Measurements from ENCODE around the gene VPS26A. TPM values are rescaled to one million over a fixed set of nuclear protein-coding genes. Genes with fewer than 3 reads are reported as not detected.

VPS26A gene
- total RNA-seq, 1 donor from 2014 or later: 61.6 TPM

DNA sequence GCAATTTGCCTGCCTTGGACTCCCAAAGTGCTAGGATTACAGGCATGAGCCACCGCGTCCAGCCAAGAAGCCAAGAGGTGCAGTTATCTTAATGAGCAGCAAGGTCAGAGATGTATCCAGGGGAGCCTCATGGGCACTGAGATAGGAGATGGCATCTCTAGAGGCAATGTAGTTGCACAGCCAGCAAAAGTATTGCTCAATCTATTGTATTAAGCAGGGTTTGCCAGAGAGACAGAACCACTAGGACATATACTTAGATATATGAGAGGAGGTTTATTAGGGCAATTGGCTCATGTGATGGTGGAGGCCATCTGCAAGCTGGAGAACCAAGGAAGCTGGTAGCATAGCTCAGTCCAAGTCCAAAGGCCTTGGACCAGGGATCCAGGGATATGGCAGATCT lies 16.3 kb upstream of the VPS26A start:
- no peaks in the 10 kb centered on the region for H3K36me3 Mint-ChIP-seq (ENCODE audit: low read depth, unreplicated experiment)
- no peaks in the 10 kb centered on the region for H3K4me1 Mint-ChIP-seq (ENCODE audit: low read depth, unreplicated experiment)
- H3K79me2 ChIP-seq (ENCODE audit: insufficient read depth, low read length): peaks cover 2% of the 10 kb centered on the region
- no peaks in the 10 kb centered on the region for H3K36me3 ChIP-seq (ENCODE audit: insufficient read depth, low read length)
- H4K20me1 ChIP-seq (ENCODE audit: insufficient read depth, low read length): no peaks in the 10 kb centered on the region
- no peak overlapping the region for H3K27ac ChIP-seq (ENCODE audit: low read depth, low read length)
- H3K27ac Mint-ChIP-seq (ENCODE audit: unreplicated experiment): peak overlapping the region; percentile 24
- DNase-seq (ENCODE audit: low read depth) (no peak), FAIRE-seq (no peak)
- H3K9ac ChIP-seq (ENCODE audit: low read length): no peak overlapping the region
- H3K4me1 ChIP-seq (ENCODE audit: insufficient read depth, low read length): no peaks in the 10 kb centered on the region
- TF ChIP-seq, protein P1, sequence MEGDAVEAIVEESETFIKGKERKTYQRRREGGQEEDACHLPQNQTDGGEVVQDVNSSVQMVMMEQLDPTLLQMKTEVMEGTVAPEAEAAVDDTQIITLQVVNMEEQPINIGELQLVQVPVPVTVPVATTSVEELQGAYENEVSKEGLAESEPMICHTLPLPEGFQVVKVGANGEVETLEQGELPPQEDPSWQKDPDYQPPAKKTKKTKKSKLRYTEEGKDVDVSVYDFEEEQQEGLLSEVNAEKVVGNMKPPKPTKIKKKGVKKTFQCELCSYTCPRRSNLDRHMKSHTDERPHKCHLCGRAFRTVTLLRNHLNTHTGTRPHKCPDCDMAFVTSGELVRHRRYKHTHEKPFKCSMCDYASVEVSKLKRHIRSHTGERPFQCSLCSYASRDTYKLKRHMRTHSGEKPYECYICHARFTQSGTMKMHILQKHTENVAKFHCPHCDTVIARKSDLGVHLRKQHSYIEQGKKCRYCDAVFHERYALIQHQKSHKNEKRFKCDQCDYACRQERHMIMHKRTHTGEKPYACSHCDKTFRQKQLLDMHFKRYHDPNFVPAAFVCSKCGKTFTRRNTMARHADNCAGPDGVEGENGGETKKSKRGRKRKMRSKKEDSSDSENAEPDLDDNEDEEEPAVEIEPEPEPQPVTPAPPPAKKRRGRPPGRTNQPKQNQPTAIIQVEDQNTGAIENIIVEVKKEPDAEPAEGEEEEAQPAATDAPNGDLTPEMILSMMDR (IDR thresholded peaks at IDR 0.05; ENCODE audit: insufficient read depth, low read depth, low read length): no peak
- TF ChIP-seq EZH2 (IDR thresholded peaks at IDR 0.05; ENCODE audit: insufficient read depth, low read length): no peak
- no peak overlapping the region for H3K4me3 ChIP-seq (ENCODE audit: insufficient read depth, low read depth, low read length)
- H3K9me3 ChIP-seq (ENCODE audit: insufficient read depth, low read depth, low read length): no peaks in the 10 kb centered on the region
- no peak overlapping the region for H2AFZ ChIP-seq (ENCODE audit: low read depth, low read length)
- peaks cover 6% of the 10 kb centered on the region for H3K27me3 ChIP-seq (ENCODE audit: insufficient read depth, low read length)
- H3K27me3 Mint-ChIP-seq (ENCODE audit: low read depth, unreplicated experiment): peaks cover 23% of the 10 kb centered on the region
- H3K9me3 Mint-ChIP-seq (ENCODE audit: unreplicated experiment): peaks cover 1% of the 10 kb centered on the region
- no peak overlapping the region for H3K4me2 ChIP-seq (ENCODE audit: low read length)
- H3K4me3 Mint-ChIP-seq (ENCODE audit: unreplicated experiment): no peak overlapping the region

DNA sequence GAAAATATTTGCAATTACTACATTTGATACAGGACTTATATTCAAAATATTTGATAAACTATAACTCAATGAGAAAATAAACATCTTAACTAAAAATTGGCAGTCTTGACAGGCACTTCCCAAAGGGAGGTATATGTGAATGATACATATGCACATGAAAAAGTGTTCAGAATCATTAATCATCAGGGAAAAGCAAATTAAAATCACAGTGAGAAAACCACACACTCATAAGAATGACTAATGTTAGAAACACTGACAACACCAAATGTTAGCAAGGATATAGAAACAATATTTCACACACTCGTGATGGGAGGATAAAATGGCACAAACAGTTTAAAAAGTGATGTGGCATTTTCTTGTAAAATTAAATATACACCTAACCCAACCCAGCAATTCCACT lies 4.1 kb upstream of the VPS26A start:
- no peaks in the 10 kb centered on the region for H3K36me3 ChIP-seq (ENCODE audit: insufficient read depth, low read length)
- Mint-ChIP-seq H3K9me3 (ENCODE audit: unreplicated experiment) (no peaks in the 10 kb centered on the region), H3K27me3 (ENCODE audit: low read depth, unreplicated experiment) (no peaks in the 10 kb centered on the region), H3K4me3 (ENCODE audit: unreplicated experiment) (no peak overlapping the region), H3K36me3 (ENCODE audit: low read depth, unreplicated experiment) (no peaks in the 10 kb centered on the region), H3K4me1 (ENCODE audit: low read depth, unreplicated experiment) (no peaks in the 10 kb centered on the region), H3K27ac (ENCODE audit: unreplicated experiment) (no peak overlapping the region)
- no peak overlapping the region for H3K27ac ChIP-seq (ENCODE audit: low read depth, low read length)
- H3K4me1 ChIP-seq (ENCODE audit: insufficient read depth, low read length): no peaks in the 10 kb centered on the region
- no peak overlapping the region for H2AFZ ChIP-seq (ENCODE audit: low read depth, low read length)
- peaks cover 3% of the 10 kb centered on the region for H3K27me3 ChIP-seq (ENCODE audit: insufficient read depth, low read length)
- H3K4me3 ChIP-seq (ENCODE audit: insufficient read depth, low read depth, low read length): no peak overlapping the region
- H3K79me2 ChIP-seq (ENCODE audit: insufficient read depth, low read length): peaks cover 7% of the 10 kb centered on the region
- H4K20me1 ChIP-seq (ENCODE audit: insufficient read depth, low read length): peaks cover 3% of the 10 kb centered on the region
- H3K4me2 ChIP-seq (ENCODE audit: low read length): no peak overlapping the region
- FAIRE-seq (no peak), DNase-seq (ENCODE audit: low read depth) (no peak)
- H3K9ac ChIP-seq (ENCODE audit: low read length): no peak overlapping the region
- TF ChIP-seq, protein P1 (IDR thresholded peaks at IDR 0.05; ENCODE audit: insufficient read depth, low read depth, low read length): no peak
- TF ChIP-seq EZH2 (IDR thresholded peaks at IDR 0.05; ENCODE audit: insufficient read depth, low read length): no peak
- no peaks in the 10 kb centered on the region for H3K9me3 ChIP-seq (ENCODE audit: insufficient read depth, low read depth, low read length)

DNA sequence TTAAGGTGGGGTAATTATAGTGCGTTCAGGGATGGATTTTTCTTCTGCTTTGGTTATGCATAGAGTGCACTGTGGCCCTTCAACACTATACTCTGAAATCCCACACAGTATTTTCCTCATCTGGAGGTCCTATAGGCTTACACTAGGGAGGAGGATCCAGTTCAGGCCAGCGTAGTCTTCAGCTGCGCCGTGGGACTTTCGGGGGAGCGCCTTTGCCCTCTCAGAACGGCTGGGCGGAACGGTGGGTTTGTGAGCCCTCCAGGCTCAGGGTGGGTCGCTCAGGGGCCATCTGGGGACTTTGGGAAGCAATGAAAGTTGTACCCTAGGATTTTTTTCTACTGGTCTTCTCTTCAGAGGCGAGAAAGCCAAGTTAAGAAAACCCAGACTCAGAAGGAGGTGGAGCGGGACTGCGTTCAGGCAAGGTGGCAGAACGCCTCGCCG lies 652 bp upstream of the VPS26A start:
- Mint-ChIP-seq H3K4me1 (ENCODE audit: low read depth, unreplicated experiment) (no peaks in the 10 kb centered on the region), H3K36me3 (ENCODE audit: low read depth, unreplicated experiment) (no peaks in the 10 kb centered on the region), H3K4me3 (ENCODE audit: unreplicated experiment) (peak overlapping the region; percentile 90), H3K9me3 (ENCODE audit: unreplicated experiment) (no peaks in the 10 kb centered on the region), H3K27me3 (ENCODE audit: low read depth, unreplicated experiment) (no peaks in the 10 kb centered on the region), H3K27ac (ENCODE audit: unreplicated experiment) (peak overlapping the region; percentile 98)
- peaks cover 41% of the 10 kb centered on the region for H3K79me2 ChIP-seq (ENCODE audit: insufficient read depth, low read length)
- H3K27me3 ChIP-seq (ENCODE audit: insufficient read depth, low read length): no peaks in the 10 kb centered on the region
- H3K4me2 ChIP-seq (ENCODE audit: low read length): peak overlapping the region; percentile 87
- H3K27ac ChIP-seq (ENCODE audit: low read depth, low read length): peak overlapping the region; percentile 94
- no peaks in the 10 kb centered on the region for H3K9me3 ChIP-seq (ENCODE audit: insufficient read depth, low read depth, low read length)
- peak overlapping the region; percentile 94 for H2AFZ ChIP-seq (ENCODE audit: low read depth, low read length)
- peaks cover 17% of the 10 kb centered on the region for H4K20me1 ChIP-seq (ENCODE audit: insufficient read depth, low read length)
- peaks cover 6% of the 10 kb centered on the region for H3K4me1 ChIP-seq (ENCODE audit: insufficient read depth, low read length)
- peak; percentile 54 for DNase-seq (ENCODE audit: low read depth)
- no peak for TF ChIP-seq EZH2 (IDR thresholded peaks at IDR 0.05; ENCODE audit: insufficient read depth, low read length)
- TF ChIP-seq, protein P1 (IDR thresholded peaks at IDR 0.05; ENCODE audit: insufficient read depth, low read depth, low read length): no peak
- H3K4me3 ChIP-seq (ENCODE audit: insufficient read depth, low read depth, low read length): peak overlapping the region; percentile 81
- no peak for FAIRE-seq
- peak overlapping the region; percentile 95 for H3K9ac ChIP-seq (ENCODE audit: low read length)
- no peaks in the 10 kb centered on the region for H3K36me3 ChIP-seq (ENCODE audit: insufficient read depth, low read length)
